GDM1 (cell line): ENCODE results near the gene CCDC43.
"Not testable (repeated sequence)": the region's sequence is repeated elsewhere in the genome, so short reads cannot be mapped to it uniquely, and the experiment has no call there.

Source experiments
- DNase-seq: peaks from one replicate; lab custom pipeline; 2025; lab: John Stamatoyannopoulos, UW

CCDC43 gene

DNA sequence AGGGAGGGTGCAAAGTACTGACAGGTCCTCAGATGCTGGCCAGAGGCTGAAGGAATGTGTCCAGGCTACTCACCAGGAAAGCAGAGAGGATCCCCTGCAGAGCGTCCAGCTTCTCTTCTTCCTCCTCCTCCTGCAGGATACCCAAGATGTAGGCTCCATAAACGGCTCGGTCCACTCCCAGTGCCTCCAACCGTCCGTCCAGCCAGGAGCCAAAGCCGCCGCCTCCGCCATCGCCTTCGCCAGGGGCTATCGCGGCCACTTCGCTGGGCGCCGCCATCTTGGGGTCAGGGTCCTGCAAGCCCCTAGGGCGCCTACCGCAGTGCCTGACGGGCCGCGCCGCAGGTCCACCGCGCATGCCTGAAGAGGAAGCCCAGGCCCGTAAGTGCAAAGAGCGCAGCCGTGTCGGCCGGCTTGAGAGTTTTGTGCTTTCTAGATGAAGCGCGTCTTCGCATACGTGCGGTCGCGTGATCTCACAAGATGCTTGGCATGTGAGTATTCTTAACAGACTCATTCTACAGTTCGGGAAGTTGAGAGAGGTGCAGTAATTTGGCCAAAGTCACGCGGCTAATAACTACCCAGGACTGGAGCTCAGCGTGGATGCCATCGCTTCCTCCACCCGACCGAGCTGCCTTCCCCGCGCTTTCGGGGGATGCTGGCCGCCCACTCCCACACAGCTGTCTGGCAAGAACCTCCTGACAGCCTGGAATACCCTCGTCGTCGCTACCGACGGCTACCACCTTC, at the start of gene CCDC43:
Gene CCDC43 (minus strand): TSS at position 300 of the 741 bp plus-strand sequence. CDS start 23 bp downstream, at position 277.
- peak; percentile 89 for DNase-seq

DNA sequence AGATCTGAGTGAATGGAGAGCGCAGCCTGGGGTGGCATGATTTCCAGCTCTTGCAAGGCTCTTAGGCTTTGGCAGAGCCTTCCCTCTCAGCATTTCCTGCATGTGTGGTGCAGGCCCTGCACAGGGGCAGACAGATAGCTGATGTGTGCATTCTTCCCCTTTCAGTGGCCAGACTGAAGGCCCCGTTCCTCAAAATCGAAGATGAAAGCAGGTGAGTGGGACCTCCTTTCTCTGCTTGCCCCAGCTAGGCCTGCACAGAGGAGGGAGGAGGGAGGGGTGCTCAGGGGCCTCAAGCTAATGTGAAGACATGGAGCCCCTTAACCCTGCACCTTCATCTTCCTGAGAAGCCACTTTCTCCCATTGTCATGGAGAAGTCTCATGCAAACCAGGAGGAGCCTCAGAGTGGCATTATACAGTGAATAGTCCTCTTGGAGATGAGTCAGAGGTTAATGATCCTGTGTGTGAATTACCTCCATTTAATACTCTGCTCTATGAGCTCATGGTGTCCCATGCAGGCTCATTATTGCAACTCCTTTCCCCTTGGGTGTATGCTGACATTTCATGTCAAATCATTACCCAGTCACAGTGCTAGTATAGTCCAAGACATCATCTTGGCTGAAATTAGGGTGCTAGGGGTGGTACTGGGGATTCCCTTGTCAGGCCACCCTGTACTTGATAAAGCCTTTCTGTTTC, 48.8 kb upstream of the CCDC43 start:
- no peak for DNase-seq

DNA sequence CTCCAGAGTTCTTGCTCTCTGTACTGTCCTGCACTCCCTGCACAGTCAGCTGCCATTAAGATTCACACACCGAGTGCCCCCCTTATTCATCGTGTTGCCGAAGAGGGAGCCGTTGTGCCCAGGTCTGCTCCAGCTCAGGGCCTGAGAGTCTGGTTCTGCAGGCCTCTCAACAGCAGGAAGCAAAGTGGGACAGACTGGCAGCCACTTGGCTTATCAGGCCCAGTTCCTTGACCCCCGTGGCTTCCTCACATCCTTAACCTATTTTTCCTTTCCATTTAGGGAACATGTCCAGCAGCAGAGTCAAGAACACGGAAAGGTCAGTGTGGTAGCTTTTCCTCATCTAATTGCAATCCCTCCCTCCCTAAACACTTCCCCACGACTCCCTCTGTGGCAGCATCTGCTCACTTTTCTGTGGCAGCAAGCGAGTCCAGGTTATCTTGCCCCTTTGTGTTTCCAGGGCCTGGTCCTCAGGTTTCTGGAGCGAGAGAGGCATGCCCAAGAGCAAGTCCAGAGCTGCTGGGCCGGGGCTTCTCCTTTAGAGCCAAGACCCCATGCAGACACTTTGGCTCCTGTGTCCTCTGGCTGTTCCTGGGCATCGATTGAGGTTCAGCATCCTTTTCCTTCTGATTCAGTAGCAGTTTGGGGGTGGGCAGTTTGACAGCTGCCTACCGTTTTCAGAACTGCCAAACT, 47.1 kb upstream of the CCDC43 start:
- DNase-seq: no peak

DNA sequence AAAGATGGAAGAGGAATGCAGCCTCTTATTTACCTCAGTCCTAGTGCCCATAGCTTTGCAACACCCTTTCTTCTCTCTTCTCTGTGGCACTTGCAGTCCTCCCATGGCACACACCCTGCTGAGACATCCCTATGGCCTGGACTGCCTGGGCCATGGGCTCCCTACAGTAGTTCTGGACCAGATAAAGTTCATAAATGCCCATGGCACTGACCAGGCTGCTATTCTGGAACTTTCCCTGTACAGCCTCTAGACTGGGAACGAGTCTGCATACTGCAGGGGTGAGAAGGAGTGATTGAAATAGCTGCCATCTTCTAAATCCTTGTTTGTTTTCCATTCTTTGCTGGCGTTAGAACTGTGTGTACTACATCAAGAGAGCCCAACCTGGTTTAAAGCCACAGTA, 44.7 kb upstream of the CCDC43 start:
- DNase-seq: no peak

- peak; percentile 13 for DNase-seq
These were observed 44.2 kb upstream of the CCDC43 start for GRCh38 chr17:44733753-44734152.

GRCh38 chr17:44726121-44726520, 36.5 kb upstream of the CCDC43 start:
- not testable (repeated sequence) for DNase-seq

- no peak for DNase-seq
These were observed 32.7 kb upstream of the CCDC43 start for GRCh38 chr17:44722254-44722653.

DNA sequence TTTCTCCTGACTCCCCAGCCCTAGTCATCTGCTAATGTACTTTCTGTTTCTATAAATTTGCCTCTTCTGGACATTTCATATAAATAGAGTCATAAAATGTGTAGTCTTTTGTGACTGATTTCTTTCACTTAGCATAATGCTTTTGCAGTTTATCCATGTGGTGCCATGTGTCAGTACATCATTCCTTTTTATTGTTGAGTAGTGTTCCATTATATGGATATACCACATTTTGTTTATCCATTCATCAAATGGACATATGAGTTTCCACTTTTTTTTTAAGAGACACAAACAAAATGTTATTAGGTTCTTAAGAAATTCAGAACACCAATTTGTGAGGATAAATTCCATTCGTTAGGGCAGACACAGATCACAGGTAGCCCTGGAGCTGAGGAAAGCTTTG, 29.9 kb upstream of the CCDC43 start:
- DNase-seq: no peak

DNA sequence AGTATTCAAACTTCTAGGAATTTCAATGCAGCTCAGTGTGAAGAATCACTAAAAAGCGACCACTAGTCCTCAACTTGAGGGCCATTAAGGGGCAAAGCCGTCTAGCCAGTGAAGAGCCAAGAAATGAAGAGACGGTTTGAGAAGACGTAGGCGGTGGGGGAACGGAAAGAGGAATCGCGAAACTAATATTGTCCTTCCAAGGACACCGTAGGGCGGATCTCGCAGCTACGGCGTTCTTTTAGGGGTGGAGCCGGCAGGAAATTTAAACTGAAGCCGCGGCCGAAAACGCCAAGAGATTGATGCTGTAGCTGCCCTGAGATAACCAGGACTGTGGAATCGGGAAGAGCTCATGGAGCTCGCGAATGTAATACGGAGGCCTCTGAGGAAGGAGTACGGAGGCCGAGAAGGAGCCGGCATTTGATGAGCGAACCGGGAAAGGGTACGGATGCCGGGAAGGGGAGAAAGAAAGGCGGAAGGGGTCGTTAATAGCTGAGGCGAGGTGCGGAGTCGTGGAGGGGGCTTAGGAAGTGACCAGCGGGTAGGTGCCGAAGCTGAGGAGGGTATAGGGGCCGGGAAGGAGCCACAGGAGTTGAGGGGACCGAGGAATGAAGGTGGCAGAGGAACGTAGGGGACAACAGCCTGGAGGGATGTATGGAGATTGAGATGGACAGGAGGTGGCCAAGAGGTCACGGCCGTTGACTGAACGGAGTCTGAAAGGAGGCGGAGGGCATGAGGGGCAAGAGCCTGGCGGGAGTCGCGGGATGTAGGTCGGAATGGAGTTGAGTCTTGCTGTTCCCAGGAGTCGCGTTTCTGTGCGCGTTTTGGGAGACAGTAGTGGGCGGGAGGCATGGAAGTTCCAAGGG, 19.1 kb upstream of the CCDC43 start, which contains the start of gene DBF4B:
Gene DBF4B (plus strand): TSS at position 265 of the 863 bp plus-strand sequence. CDS start 156 bp downstream, at position 421.
- peak; percentile 79 for DNase-seq

GRCh38 chr17:44707755-44708400, 18.3 kb upstream of the CCDC43 start:
- no peak for DNase-seq

- DNase-seq: not testable (repeated sequence)
These were observed 10.7 kb upstream of the CCDC43 start for GRCh38 chr17:44700288-44700687.

DNA sequence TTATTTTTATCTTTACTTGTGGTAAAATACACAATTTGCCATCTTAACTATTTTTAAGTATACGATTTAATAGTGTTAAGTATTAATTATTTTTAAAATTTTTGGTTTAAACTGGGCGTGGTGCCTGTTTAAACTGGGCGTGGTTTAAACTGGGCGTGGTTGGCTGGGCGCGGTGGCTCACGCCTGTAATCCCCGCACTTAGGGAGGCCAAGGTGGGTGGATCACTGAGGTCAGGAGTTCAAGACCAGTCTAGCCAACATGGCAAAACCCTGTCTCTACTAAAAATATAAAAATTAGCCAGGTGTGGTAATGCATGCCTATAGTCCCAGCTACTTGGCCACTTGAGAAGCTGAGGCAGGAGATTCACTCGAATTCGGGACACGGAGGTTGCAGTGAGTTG, 4.0 kb upstream of the CCDC43 start:
- DNase-seq: no peak

DNA sequence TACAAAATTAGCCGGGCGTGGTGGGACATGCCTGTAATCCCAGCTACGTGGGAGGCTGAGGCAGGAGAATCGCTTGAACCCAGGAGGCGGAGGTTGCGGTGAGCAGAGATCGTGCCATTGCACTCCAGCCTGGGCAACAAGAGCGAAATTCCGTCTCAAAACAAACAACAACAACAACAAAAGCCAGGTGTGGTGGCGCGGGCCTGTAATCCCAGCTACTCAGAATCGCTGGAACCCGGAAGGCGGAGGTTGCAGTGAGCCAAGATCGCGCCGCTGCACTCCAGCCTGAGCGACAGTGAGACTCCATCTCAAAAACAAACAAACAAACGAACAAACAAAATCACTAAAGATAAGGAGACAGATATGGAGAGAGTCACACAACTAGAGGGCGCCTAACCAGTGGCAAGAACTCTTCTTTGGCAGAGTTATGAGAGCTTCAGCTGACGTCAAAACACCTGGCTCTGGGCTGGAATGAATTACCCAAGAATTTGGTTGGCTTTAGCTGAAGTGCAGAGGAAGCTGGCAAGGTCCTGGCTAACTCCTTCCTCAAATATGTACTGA, 1.2 kb upstream of the CCDC43 start:
- DNase-seq: not testable (repeated sequence)

- DNase-seq: no peak
These were observed 700 bp downstream of the CCDC43 start for GRCh38 chr17:44688675-44689476.

DNA sequence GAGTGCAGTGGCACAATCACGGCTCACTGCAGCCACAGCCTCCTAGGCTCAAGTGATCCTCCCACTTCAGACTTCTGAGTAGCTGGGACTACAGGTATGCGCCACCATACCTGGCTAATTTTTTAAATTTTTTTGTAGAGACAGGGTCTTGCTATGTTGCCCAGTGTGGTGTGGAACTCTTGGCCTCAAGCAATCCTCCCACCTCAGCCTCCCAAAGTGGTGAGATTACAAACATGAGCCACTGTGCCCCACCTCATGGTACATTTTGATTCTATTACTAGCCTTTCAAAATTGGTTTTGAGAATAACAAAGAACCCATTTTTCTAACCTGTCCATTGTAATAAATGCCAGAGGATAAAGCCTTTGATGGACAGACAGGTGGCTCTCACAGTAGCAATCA, 1.4 kb downstream of the CCDC43 start:
- no peak for DNase-seq

DNA sequence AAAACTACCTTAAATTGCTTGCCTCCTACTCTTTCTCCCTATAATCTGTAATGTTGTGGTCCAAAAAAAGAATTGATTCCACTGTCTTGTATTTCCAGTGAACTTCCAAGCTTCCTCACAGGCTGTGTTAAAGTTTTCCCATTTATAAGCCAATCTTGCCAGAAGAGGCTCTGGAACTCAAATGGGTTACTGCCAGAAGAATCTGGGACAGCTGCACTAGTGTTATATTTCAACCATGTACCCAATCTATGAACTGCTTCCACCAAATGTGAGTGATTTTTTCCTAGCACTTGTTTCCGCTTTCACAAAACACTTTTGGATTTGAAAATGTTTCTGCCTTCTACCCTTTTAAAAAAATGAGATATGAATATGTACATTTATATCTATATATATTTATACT, 1.8 kb downstream of the CCDC43 start:
- no peak for DNase-seq

GRCh38 chr17:44683303-44683702, 6.3 kb downstream of the CCDC43 start:
- not testable (repeated sequence) for DNase-seq

- DNase-seq: no peak
These were observed 12.4 kb downstream of the CCDC43 start for GRCh38 chr17:44677136-44677535.

GRCh38 chr17:44673893-44674292, 15.7 kb downstream of the CCDC43 start:
- DNase-seq: no peak

DNA sequence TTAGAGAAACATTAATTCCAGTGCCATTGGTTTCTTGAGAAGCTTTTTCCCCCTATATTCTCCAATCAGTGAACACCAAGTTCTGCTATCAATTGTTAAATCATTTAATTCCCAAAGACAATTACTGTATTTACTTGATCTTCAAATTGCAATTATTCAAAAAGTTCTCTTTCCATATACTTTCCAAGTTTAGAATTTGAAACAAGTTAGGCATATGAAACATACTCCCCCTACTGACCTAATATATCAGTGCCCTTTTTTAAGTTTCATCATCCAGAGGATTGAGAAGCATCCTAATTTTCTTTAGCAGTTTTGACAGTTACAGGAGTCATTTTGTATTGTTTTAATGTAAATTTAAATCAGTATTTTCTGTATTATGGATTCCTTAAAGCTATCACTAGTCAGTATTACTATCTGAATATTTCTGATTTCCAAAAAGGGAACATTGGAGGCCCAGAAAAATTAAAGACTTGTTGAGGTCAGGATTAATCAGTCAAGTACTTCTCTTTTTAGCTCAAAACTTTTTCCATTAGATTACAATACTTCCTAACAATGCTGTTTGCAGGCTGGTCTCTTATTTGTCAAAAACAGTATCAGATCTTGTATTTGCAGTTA, 17.0 kb downstream of the CCDC43 start:
- no peak for DNase-seq
